MCF 10A (cell line): ENCODE measurements around the gene BTBD1. TPM values are rescaled to one million over a fixed set of nuclear protein-coding genes. Genes with fewer than 3 reads are reported as not detected.
"Not testable (repeated sequence)": the region's sequence is repeated elsewhere in the genome, so short reads cannot be mapped to it uniquely, and the experiment has no call there.

ENCODE experiments used
- BruUV-seq: library from RNA; stranded (reverse); fragments of 400-500 nt; replicated peaks from 2 replicates; lab custom pipeline; 2021; lab: Mats Ljungman, UMichigan
- CTCF ChIA-PET: fragments of 300-600 bp; sonication (Branson Sonifier 250); formaldehyde crosslinking; extraction: SDS; loops from one replicate; lab custom pipeline; 2021; ENCODE audit warnings: antibody characterized with exemption, inconsistent platforms; lab: Yijun Ruan, JAX
- POLR2A ChIA-PET: fragments of 300-600, 350-650 bp; sonication (Branson Sonifier 250); formaldehyde crosslinking; extraction: SDS; loops from one replicate; lab custom pipeline; 2020; ENCODE audit warnings: antibody characterized with exemption, inconsistent platforms; lab: Yijun Ruan, JAX
- DNase-seq: peaks from one replicate; pipeline ENCODE4 v3.0.0-alpha.2; 2018; ENCODE audit not compliant: unreplicated experiment
- H3K27ac Mint-ChIP-seq: one replicate; pipeline ENCODE4 v1.8.0; 2022; ENCODE audit warnings: mild to moderate bottlenecking, low read depth, mixed read lengths; ENCODE audit not compliant: unreplicated experiment
- H3K27me3 Mint-ChIP-seq: one replicate; pipeline ENCODE4 v1.8.0; 2022; ENCODE audit warnings: mixed read lengths; ENCODE audit not compliant: insufficient read depth, unreplicated experiment
- H3K36me3 Mint-ChIP-seq: one replicate; pipeline ENCODE4 v1.8.0; 2022; ENCODE audit warnings: mild to moderate bottlenecking, moderate library complexity, mixed read lengths; ENCODE audit not compliant: insufficient read depth, unreplicated experiment
- H3K4me1 Mint-ChIP-seq: one replicate; pipeline ENCODE4 v1.8.0; 2022; ENCODE audit warnings: mixed read lengths; ENCODE audit not compliant: insufficient read depth, unreplicated experiment
- H3K4me3 Mint-ChIP-seq: one replicate; pipeline ENCODE4 v1.8.0; 2022; ENCODE audit warnings: mild to moderate bottlenecking, moderate library complexity, mixed read lengths; ENCODE audit not compliant: unreplicated experiment
- H3K9me3 Mint-ChIP-seq: one replicate; pipeline ENCODE4 v1.8.0; 2022; ENCODE audit warnings: mixed read lengths; ENCODE audit not compliant: unreplicated experiment
- CTCF ChIP-seq: fragments of 200-600 bp; IDR thresholded peaks from one replicate; pipeline ENCODE4 v1.8.0; 2022; ENCODE audit warnings: antibody characterized with exemption, mild to moderate bottlenecking; ENCODE audit not compliant: unreplicated experiment
- intact Hi-C: fragments of 100-400 bp; cut with micrococcal nuclease; formaldehyde crosslinking; loops from 2 replicates; pipeline ENCODE4 v1.14.1; 2022
- total RNA-seq: library from RNA; stranded (reverse); gene quantifications from 2 replicates; pipeline ENCODE4 v1.2.3, GENCODE V29; 2022

The BTBD1 gene
- total RNA-seq, 1 experiment from 2014 or later = 57.0 TPM

GRCh38 chr15:83044156-83044555 is 22.9 kb downstream of the BTBD1 start:
- Mint-ChIP-seq H3K27me3 (no peaks in the 10 kb centered on the region), H3K36me3 (peaks cover 44% of the 10 kb centered on the region), H3K4me1 (peaks cover 19% of the 10 kb centered on the region), H3K4me3 (no peak overlapping the region), H3K9me3 (no peaks in the 10 kb centered on the region), H3K27ac (no peak overlapping the region)
- intact Hi-C loops = no loop called here
- BruUV-seq = no TSS peak
- ChIA-PET CTCF (no interaction called here), POLR2A (no interaction called here)
- no peak for DNase-seq
- TF ChIP-seq CTCF = no peak

- peaks cover 46% of the 10 kb centered on the region for H3K36me3 Mint-ChIP-seq
- no peak for DNase-seq
- no peaks in the 10 kb centered on the region for H3K4me1 Mint-ChIP-seq
- no peak overlapping the region for H3K4me3 Mint-ChIP-seq
- POLR2A ChIA-PET = interaction anchor here (0.9 kb wide), 1 partner anchor 28 kb away, joined by 3 read pairs; no protein-coding TSS in a partner anchor
- TF ChIP-seq CTCF = no peak
- intact Hi-C loops = no loop called here
- no TSS peak for BruUV-seq
- no peaks in the 10 kb centered on the region for H3K27me3 Mint-ChIP-seq
- no peaks in the 10 kb centered on the region for H3K9me3 Mint-ChIP-seq
- H3K27ac Mint-ChIP-seq = no peak overlapping the region
- CTCF ChIA-PET = interaction anchor here (0.7 kb wide), 1 partner anchor 11 kb away, joined by 3 read pairs; no protein-coding TSS in a partner anchor
Measured at GRCh38 chr15:83039206-83039605, 27.8 kb downstream of the BTBD1 start.

DNA sequence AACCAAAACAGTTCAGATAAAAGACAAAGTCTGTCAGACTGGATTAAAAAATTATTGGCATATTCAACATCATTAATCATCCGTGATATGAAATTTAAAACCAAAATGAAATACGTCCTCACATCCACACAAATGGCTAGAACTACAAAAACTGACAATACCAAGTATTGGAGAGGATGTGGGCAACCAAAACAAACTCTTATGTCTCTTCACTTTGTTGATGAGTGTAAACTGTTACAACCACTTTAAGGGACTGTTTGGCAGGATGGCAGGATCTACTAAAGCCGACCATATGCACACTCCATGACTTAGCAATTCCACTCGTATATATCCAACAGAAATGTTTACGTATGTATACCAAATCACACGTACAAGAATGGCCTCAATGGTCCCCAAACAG is 30.8 kb downstream of the BTBD1 start:
- no peak for DNase-seq
- no peaks in the 10 kb centered on the region for H3K27me3 Mint-ChIP-seq
- H3K36me3 Mint-ChIP-seq = peaks cover 48% of the 10 kb centered on the region
- CTCF ChIA-PET = no interaction called here
- BruUV-seq = no TSS peak
- H3K4me3 Mint-ChIP-seq = no peak overlapping the region
- H3K27ac Mint-ChIP-seq = no peak overlapping the region
- H3K4me1 Mint-ChIP-seq = no peaks in the 10 kb centered on the region
- no peak for TF ChIP-seq CTCF
- intact Hi-C loops = no loop called here
- no peaks in the 10 kb centered on the region for H3K9me3 Mint-ChIP-seq
- POLR2A ChIA-PET = no interaction called here

- H3K27me3 Mint-ChIP-seq, CTCF ChIA-PET, DNase-seq, H3K27ac Mint-ChIP-seq, BruUV-seq, H3K9me3 Mint-ChIP-seq, H3K4me3 Mint-ChIP-seq, H3K4me1 Mint-ChIP-seq, intact Hi-C loops, POLR2A ChIA-PET: not testable (repeated sequence)
- peaks cover 35% of the 10 kb centered on the region for H3K36me3 Mint-ChIP-seq
Measured at GRCh38 chr15:83031234-83031633, 35.8 kb downstream of the BTBD1 start.

DNA sequence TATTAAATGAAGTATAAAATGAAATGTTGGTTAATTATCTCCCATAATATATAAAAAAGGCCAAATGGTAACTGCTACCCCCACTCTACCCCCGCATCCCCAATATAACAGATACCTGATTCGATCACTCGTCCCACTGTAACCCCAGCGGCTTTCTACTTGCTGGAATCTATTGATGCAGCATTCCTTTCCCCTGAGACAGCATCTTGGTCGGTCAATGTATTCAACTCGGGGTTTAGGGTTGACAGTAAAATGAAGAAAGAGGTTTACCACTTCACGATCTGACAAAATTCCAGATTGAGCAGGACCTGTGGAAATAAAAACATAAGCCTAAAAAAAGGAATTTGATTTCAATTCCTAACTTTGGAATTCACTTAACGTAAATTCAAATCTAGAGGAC is 37.0 kb downstream of the BTBD1 start:
- H3K9me3 Mint-ChIP-seq = no peaks in the 10 kb centered on the region
- no peak for TF ChIP-seq CTCF
- intact Hi-C loops = no loop called here
- ChIA-PET POLR2A (no interaction called here), CTCF (interaction anchor here (0.6 kb wide), 1 partner anchor 19 kb away, joined by 3 read pairs; no protein-coding TSS in a partner anchor)
- no peak overlapping the region for H3K4me3 Mint-ChIP-seq
- no TSS peak for BruUV-seq
- H3K36me3 Mint-ChIP-seq = peaks cover 34% of the 10 kb centered on the region
- no peaks in the 10 kb centered on the region for H3K27me3 Mint-ChIP-seq
- peaks cover 7% of the 10 kb centered on the region for H3K4me1 Mint-ChIP-seq
- H3K27ac Mint-ChIP-seq = no peak overlapping the region
- DNase-seq = peak; percentile 14
